Endothelial cell (in vitro differentiated cells): ENCODE measurements around the gene CNN2. TPM values are rescaled to one million over a fixed set of nuclear protein-coding genes. Genes with fewer than 3 reads are reported as not detected.
A peak's percentile ranks its signal among the peaks of the same experiment; 100 is the strongest.

Source experiments
- DNase-seq: peaks from one replicate; pipeline ENCODE4 v3.0.0; 2021; ENCODE audit warnings: low spot score
- H3K27ac Mint-ChIP-seq: one replicate; pipeline ENCODE4 v1.8.0; 2021; ENCODE audit warnings: mixed read lengths, inconsistent platforms; ENCODE audit not compliant: unreplicated experiment
- H3K27me3 Mint-ChIP-seq: one replicate; pipeline ENCODE4 v1.8.0; 2021; ENCODE audit warnings: mild to moderate bottlenecking, moderate library complexity, mixed read lengths, inconsistent platforms; ENCODE audit not compliant: unreplicated experiment
- H3K36me3 Mint-ChIP-seq: one replicate; pipeline ENCODE4 v1.8.0; 2021; ENCODE audit warnings: mild to moderate bottlenecking, low read depth, mixed read lengths, inconsistent platforms; ENCODE audit not compliant: unreplicated experiment
- H3K4me1 Mint-ChIP-seq: one replicate; pipeline ENCODE4 v1.8.0; 2021; ENCODE audit warnings: mild to moderate bottlenecking, mixed read lengths, inconsistent platforms; ENCODE audit not compliant: unreplicated experiment
- H3K4me3 Mint-ChIP-seq: one replicate; pipeline ENCODE4 v1.8.0; 2021; ENCODE audit warnings: mild to moderate bottlenecking, mixed read lengths, inconsistent platforms; ENCODE audit not compliant: unreplicated experiment
- H3K9me3 Mint-ChIP-seq: one replicate; pipeline ENCODE4 v1.8.0; 2021; ENCODE audit warnings: mixed read lengths, inconsistent platforms; ENCODE audit not compliant: unreplicated experiment
- total RNA-seq: library from RNA; stranded (reverse); fragmentation: NEBNext Ultra II Directional; extraction: Animal tissue kit (Norgen Biotek cat#: 25700); gene quantifications from one replicate; pipeline ENCODE4 v1.2.1, GENCODE V29; 2021; ENCODE audit not compliant: unreplicated experiment
- TF ChIP-seq, protein P1 (sequence below): fragments of 200-600 bp; sonication (generic); IDR thresholded peaks from one replicate; pipeline ENCODE4 v1.5.0; 2021; ENCODE audit warnings: antibody characterized with exemption; ENCODE audit not compliant: unreplicated experiment

CNN2 gene
- total RNA-seq, 1 donor from 2014 or later, result 456 TPM

DNA sequence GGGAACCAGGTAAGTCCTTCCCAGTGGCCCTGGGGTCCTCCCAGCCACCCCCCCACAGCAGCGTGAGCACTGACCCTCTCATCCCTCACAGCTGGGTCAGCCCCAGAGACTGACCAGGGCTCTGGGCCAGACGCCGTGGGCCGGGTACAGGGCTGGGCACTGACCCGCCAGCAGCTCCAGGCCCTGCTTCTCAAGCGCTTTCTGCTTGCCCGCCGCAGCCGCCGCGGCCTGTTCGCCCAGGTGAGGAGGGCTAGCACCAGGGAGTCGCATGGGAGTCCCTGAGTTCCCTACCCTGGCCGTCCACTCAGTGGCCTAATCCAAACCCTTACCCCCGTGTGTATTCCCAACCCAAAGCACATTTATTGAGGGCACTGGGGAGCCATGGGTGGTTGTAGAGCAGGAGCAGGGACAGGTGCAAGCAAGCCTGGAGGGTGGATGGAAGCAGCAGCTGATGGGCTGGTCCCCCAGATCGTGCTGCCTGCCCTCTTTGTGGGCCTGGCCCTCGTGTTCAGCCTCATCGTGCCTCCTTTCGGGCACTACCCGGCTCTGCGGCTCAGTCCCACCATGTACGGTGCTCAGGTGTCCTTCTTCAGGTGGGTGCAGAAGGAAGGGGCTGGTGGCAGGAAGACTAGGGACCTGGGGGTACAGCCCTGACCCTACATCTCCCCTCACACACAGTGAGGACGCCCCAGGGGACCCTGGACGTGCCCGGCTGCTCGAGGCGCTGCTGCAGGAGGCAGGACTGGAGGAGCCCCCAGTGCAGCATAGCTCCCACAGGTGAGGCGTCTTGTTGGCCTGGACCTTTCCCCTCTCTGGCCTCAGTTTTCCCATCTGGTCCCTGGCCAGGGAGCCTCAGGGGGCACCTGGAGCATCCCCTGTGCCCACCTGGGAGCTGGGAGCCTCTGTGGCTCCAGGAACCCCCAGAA, 28.0 kb downstream of the CNN2 start:
- no peak overlapping the region for H3K27ac Mint-ChIP-seq

DNA sequence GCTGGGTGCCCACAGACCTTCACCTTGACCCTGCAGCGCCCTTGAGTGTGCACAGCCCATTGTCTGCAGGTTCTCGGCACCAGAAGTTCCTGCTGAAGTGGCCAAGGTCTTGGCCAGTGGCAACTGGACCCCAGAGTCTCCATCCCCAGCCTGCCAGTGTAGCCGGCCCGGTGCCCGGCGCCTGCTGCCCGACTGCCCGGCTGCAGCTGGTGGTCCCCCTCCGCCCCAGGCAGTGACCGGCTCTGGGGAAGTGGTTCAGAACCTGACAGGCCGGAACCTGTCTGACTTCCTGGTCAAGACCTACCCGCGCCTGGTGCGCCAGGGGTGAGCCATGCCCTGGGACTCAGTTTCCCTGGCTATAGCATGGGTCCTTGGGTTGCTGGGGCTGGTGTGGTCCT, 28.6 kb downstream of the CNN2 start:
- TF ChIP-seq, protein P1, sequence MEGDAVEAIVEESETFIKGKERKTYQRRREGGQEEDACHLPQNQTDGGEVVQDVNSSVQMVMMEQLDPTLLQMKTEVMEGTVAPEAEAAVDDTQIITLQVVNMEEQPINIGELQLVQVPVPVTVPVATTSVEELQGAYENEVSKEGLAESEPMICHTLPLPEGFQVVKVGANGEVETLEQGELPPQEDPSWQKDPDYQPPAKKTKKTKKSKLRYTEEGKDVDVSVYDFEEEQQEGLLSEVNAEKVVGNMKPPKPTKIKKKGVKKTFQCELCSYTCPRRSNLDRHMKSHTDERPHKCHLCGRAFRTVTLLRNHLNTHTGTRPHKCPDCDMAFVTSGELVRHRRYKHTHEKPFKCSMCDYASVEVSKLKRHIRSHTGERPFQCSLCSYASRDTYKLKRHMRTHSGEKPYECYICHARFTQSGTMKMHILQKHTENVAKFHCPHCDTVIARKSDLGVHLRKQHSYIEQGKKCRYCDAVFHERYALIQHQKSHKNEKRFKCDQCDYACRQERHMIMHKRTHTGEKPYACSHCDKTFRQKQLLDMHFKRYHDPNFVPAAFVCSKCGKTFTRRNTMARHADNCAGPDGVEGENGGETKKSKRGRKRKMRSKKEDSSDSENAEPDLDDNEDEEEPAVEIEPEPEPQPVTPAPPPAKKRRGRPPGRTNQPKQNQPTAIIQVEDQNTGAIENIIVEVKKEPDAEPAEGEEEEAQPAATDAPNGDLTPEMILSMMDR, result no peak
- Mint-ChIP-seq H3K9me3 (peaks cover 10% of the 10 kb centered on the region), H3K36me3 (peaks cover 27% of the 10 kb centered on the region), H3K4me1 (no peaks in the 10 kb centered on the region), H3K27ac (no peak overlapping the region), H3K4me3 (no peak overlapping the region), H3K27me3 (peaks cover 21% of the 10 kb centered on the region)
- no peak for DNase-seq

More for the DNA sequence above, 28.0 kb downstream of the CNN2 start:
- Mint-ChIP-seq H3K36me3 (peaks cover 27% of the 10 kb centered on the region), H3K4me1 (no peaks in the 10 kb centered on the region), H3K27me3 (peaks cover 21% of the 10 kb centered on the region), H3K4me3 (no peak overlapping the region), H3K9me3 (peaks cover 10% of the 10 kb centered on the region)
- no peak for DNase-seq
- TF ChIP-seq, protein P1, result no peak

DNA sequence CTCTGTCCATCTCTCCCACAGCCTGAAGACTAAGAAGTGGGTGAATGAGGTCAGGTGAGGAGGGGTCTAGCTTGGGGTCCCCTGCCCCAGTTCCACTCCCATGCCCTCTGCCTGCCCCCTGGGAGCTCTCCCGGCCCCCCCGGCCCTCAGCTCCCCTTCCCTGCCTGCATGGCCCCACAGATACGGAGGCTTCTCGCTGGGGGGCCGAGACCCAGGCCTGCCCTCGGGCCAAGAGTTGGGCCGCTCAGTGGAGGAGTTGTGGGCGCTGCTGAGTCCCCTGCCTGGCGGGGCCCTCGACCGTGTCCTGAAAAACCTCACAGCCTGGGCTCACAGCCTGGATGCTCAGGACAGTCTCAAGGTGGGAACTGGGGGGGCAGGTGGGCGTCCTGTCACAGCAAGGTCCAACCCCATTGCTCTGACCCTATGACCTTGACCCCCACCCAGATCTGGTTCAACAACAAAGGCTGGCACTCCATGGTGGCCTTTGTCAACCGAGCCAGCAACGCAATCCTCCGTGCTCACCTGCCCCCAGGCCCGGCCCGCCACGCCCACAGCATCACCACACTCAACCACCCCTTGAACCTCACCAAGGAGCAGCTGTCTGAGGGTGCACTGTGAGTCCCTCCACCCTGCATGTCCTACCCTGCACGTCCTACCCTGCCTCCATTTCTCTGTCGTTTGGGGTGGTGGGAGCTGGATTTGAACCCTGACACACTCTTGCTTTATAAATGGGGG, 29.6 kb downstream of the CNN2 start:
- peak overlapping the region; percentile 47 for H3K4me3 Mint-ChIP-seq
- H3K27ac Mint-ChIP-seq, result no peak overlapping the region
- TF ChIP-seq, protein P1, result no peak

DNA sequence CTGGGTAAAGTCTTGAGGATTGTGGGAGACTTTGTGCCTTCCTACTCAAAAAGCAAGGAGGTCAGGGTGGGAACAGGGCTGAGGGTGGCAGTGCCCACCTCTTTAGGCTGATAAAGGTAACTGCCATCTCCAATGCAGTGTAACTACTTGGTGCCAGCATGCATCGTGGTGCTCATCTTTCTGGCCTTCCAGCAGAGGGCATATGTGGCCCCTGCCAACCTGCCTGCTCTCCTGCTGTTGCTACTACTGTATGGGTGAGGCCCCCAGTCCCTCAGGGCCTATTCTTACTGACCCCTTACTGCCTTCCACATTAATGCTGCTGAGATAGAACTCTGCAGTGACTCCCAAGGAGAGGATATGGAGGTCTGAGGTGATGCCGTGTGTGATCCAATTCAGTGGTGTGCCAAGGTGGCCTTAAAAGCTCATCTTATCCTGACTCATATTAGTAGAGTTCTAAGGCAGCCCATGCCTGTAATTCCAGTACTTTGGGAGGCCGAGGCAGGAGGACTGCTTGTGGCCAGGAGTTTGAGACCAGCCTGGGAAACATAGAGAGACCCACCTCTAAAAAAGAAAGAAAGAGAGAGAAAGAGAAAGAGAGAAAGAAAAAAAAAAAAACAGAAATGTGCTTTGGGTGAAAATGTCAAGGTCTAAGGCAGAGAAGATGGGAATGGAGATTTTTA, 30.9 kb downstream of the CNN2 start:
- peak overlapping the region; percentile 62 for H3K27ac Mint-ChIP-seq

More for the DNA sequence above, 29.6 kb downstream of the CNN2 start:
- Mint-ChIP-seq H3K36me3 (peaks cover 27% of the 10 kb centered on the region), H3K27me3 (peaks cover 23% of the 10 kb centered on the region), H3K4me1 (no peaks in the 10 kb centered on the region), H3K9me3 (peaks cover 10% of the 10 kb centered on the region)
- DNase-seq, result no peak

More for the DNA sequence above, 30.9 kb downstream of the CNN2 start:
- no peak for DNase-seq
- Mint-ChIP-seq H3K4me1 (no peaks in the 10 kb centered on the region), H3K9me3 (peaks cover 10% of the 10 kb centered on the region), H3K27me3 (peaks cover 21% of the 10 kb centered on the region), H3K36me3 (peaks cover 26% of the 10 kb centered on the region), H3K4me3 (peak overlapping the region; percentile 73)
- TF ChIP-seq, protein P1, result no peak
